Skeletal muscle cell (primary cell): ENCODE data around the gene CRB1.
"Not testable (repeated sequence)": the region's sequence is repeated elsewhere in the genome, so short reads cannot be mapped to it uniquely, and the experiment has no call there.

Experiments
- DNase-seq: peaks from one replicate; pipeline ENCODE4 v3.0.0-alpha.2; 2010; ENCODE audit warnings: low read depth
- H3K4me3 ChIP-seq: 2 replicates; pipeline ENCODE4 v1.5.1; 2011; ENCODE audit warnings: low read depth, mild to moderate bottlenecking, control low read depth, low read length, moderate library complexity

Gene CRB1

DNA sequence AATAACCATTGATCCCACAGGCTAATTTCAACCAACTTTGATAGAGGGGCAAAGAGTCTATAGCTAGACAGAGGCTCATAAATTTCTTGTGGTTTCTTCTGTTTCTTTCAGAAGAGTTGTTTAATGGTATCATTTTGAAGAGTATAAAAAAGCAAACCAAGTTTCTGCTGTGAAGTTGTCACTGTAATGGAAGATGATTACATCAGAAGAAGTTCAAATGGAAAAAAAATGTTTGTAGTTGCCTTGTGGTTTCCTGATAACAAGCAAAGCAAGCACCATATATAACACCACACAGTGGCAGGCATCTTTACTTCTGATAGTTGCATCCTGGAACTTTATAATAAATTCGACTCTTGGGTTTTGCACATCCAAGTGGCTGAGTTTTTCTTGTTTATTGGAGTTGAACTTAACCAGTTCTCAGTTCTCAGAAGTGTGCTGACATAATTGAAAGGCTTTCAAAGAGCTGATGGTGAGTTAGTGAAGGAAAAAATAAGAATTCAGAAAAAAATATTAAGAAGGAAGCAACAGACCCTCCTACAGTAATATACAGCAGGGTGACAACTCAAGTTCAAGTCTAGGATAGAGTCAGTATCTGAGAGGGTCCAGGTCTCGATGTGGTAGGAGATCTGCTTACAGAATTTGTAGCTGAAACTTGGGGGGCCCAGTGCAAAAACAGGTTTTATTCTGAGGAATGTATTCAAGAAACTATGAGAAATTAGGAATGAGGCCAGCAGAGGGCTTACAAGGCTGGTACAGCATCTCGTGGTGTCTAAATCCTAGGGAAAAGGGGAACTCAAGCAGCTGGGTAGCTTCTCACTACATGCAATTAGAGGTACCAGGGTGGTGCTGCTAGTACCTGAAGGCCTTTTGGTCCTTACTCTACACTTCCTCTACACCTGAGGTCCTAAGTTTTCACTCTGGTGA lies 123.5 kb downstream of the CRB1 start:
- DNase-seq = peak; percentile 1
- H3K4me3 ChIP-seq = no peak overlapping the region

GRCh38 chr1:197392541-197392940 lies 124.5 kb downstream of the CRB1 start:
- H3K4me3 ChIP-seq = no peak overlapping the region
- no peak for DNase-seq

DNA sequence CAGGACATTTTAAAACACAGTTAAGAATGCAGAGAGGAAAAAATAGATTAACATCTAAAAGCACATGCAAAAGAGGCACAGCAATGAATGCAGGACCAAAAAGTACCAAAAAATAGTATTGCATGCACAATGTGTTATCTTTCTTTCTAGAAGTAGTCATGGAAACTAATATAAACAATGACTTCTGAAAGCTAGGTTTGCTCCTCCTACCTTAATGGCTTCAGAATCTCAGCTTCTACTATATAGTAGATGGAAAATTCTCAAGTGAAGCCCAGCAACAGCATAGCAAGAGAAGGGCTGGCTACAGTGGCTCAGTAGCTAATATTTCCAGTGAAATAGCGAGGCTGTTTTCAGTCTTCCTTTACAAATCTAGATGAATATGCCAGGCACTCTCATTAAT lies 125.1 kb downstream of the CRB1 start:
- no peak overlapping the region for H3K4me3 ChIP-seq
- no peak for DNase-seq

DNA sequence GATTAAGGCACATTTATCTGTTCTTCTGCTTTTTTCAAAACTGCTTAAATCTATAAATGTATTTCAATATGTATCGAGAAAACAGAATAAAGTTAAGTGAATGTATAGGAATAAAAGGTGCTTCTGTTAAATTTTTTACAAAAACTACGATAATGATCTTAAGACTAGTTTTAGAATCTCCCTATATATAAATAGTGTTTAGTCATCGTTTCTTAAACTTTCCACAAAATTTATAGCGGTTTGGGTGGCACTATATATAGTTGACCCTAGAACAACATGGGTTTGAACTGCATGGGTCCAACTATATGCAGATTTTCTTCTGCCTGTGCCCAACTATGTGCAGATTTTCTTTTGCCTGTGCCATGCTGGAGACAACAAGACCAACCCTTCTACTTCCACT lies 125.7 kb downstream of the CRB1 start:
- H3K4me3 ChIP-seq = no peak overlapping the region
- DNase-seq = no peak

- no peak overlapping the region for H3K4me3 ChIP-seq
- no peak for DNase-seq
These were observed 127.0 kb downstream of the CRB1 start for GRCh38 chr1:197394831-197395608.

GRCh38 chr1:197397895-197398294 lies 129.8 kb downstream of the CRB1 start:
- no peak for DNase-seq
- no peak overlapping the region for H3K4me3 ChIP-seq

GRCh38 chr1:197399755-197400521 lies 131.9 kb downstream of the CRB1 start:
- peak; percentile 11 for DNase-seq
- no peak overlapping the region for H3K4me3 ChIP-seq

- no peak for DNase-seq
- H3K4me3 ChIP-seq = no peak overlapping the region
These were observed 132.5 kb downstream of the CRB1 start for GRCh38 chr1:197400522-197400902.

GRCh38 chr1:197402189-197402588 lies 134.1 kb downstream of the CRB1 start:
- DNase-seq = no peak
- H3K4me3 ChIP-seq = no peak overlapping the region

- not testable (repeated sequence) for DNase-seq, H3K4me3 ChIP-seq
These were observed 136.7 kb downstream of the CRB1 start for GRCh38 chr1:197404774-197405173.

DNA sequence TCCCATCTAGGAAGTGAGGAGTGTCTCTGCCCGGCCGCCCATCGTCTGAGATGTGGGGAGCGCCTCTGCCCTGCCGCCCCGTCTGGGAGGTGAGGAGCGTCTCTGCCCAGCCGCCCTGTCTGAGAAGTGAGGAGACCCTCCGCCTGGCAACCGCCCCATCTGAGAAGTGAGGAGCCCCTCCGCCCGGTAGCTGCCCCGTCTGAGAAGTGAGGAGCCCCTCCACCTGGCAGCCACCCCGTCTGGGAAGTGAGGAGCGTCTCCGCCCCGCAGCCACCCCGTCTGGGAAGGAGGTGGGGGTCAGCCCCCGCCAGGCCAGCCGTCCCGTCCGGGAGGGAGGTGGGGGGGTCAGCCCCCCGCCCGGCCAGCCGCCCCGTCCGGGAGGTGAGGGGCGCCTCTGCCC lies 137.6 kb downstream of the CRB1 start:
- H3K4me3 ChIP-seq, DNase-seq: not testable (repeated sequence)

- H3K4me3 ChIP-seq = no peak overlapping the region
- no peak for DNase-seq
These were observed 145.5 kb downstream of the CRB1 start for GRCh38 chr1:197413564-197413963.

GRCh38 chr1:197415221-197415620 lies 147.2 kb downstream of the CRB1 start:
- no peak overlapping the region for H3K4me3 ChIP-seq
- DNase-seq = no peak

DNA sequence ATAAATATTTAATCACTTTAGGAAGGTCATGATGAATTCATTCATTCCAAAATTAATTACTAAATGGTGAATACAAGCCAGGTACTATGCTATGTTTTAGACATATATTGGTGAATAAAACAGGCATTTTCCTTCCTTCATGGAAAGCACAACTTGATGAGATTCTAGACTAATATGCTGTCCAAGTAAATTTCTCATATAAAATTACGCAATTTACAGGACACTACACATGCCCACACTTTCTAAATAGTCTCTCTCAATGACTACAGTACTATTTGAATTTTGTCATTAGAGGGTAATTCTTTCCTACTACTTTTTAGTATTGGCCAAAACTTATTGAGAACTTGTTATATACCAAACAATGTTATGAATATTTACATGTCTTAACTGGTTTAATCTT lies 150.6 kb downstream of the CRB1 start:
- H3K4me3 ChIP-seq = no peak overlapping the region
- DNase-seq = no peak

DNA sequence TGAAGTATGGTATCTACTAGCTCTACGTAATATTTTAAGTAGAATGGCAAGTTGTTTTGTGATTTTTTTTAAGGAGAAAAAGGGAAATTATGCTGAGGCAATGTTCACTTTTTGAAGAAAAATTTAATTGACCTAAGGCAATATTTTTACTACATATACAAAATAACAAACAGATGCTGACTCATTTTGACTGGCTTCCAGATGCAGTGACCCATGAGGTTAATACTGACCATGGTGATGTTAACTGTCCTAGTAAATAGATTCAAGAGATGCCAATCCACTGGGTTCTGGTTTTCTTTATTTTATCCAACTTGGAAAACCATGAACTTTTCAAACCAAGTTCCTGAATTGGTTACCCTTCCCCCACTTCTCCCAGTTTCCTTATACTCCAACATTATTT lies 154.9 kb downstream of the CRB1 start:
- no peak overlapping the region for H3K4me3 ChIP-seq
- peak; percentile 46 for DNase-seq

DNA sequence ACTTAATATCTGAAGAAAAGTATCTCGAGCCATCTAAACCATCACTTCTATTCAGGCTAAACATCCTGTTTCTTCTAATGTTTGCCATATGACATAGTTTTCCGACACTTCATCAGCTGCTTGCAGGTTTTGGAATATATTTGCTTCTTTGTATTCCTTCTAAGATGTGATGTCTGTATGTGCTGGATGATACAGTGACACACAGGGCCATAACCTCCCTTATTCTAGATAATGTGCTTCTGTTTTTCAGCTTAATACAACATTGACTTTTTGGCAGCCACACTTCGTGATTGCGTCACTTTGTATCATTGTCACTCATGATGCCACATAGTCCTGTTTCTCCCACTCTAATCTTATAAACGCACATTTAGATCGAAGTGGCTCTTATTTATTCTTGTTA lies 156.3 kb downstream of the CRB1 start:
- H3K4me3 ChIP-seq = no peak overlapping the region
- no peak for DNase-seq

GRCh38 chr1:197429372-197429771 lies 161.3 kb downstream of the CRB1 start:
- H3K4me3 ChIP-seq = no peak overlapping the region
- no peak for DNase-seq

- H3K4me3 ChIP-seq = no peak overlapping the region
- DNase-seq = no peak
These were observed 167.2 kb downstream of the CRB1 start for GRCh38 chr1:197435224-197435623.

DNA sequence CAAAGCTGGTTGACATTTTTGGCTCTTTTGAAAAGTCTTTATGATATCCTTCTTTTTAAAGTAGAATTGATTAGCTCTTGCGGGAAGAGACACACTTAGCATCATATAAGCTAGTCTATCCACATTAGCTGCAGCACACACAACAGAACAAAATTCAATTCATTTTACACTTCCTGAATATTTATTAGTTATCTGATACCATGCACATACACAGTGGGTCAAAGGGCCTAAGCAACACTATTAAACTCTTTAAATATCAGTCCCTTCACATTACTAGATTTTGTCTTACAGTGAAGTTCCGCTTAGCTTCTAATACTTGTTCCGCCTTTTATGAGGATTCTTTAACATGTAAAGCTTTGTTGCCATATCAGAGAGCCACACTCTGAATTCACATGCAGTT lies 169.5 kb downstream of the CRB1 start:
- DNase-seq = no peak
- no peak overlapping the region for H3K4me3 ChIP-seq
